ENCODE measurements around the gene RERE.

DNA sequence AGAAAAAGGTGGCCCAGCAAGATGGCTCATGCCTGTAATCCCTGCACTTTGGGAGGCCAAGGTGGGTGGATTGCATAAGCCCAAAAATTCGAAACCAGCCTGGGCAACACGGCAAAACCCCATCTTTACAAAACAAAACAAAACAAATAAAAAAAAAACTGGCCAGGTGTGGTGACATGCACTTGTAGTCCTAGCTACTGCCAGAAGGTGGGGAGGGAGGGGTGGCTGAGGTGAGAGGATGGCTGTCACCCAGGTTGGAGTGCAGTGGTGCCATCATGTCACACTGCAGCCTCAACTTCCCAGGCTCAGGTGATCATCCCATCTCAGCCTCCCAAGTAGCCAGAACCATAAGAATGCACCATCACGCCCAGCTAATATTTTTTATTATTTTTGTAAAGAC lies 22.8 kb downstream of the RERE start:
- TF ChIP-seq, protein P1, sequence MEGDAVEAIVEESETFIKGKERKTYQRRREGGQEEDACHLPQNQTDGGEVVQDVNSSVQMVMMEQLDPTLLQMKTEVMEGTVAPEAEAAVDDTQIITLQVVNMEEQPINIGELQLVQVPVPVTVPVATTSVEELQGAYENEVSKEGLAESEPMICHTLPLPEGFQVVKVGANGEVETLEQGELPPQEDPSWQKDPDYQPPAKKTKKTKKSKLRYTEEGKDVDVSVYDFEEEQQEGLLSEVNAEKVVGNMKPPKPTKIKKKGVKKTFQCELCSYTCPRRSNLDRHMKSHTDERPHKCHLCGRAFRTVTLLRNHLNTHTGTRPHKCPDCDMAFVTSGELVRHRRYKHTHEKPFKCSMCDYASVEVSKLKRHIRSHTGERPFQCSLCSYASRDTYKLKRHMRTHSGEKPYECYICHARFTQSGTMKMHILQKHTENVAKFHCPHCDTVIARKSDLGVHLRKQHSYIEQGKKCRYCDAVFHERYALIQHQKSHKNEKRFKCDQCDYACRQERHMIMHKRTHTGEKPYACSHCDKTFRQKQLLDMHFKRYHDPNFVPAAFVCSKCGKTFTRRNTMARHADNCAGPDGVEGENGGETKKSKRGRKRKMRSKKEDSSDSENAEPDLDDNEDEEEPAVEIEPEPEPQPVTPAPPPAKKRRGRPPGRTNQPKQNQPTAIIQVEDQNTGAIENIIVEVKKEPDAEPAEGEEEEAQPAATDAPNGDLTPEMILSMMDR (IDR thresholded peaks at IDR 0.05): no peak
- no peak for TF ChIP-seq POLR2A (IDR thresholded peaks at IDR 0.05)

All from heart left ventricle (tissue), 13 donors.